NCI-H2171 treated with DMSO at 0.1 percent for 48 hours (cell line): ENCODE results near the gene WNT16.

Source experiments
- DNase-seq: peaks from one replicate; lab custom pipeline; 2025; lab: John Stamatoyannopoulos, UW

WNT16 gene

GRCh38 chr7:121344093-121344492, 15.3 kb downstream of the WNT16 start:
- no peak for DNase-seq

- no peak for DNase-seq
Measured at GRCh38 chr7:121344497-121344896, 15.7 kb downstream of the WNT16 start.

GRCh38 chr7:121351682-121352081, 22.9 kb downstream of the WNT16 start:
- no peak for DNase-seq

GRCh38 chr7:121352323-121352722, 23.5 kb downstream of the WNT16 start:
- no peak for DNase-seq

DNA sequence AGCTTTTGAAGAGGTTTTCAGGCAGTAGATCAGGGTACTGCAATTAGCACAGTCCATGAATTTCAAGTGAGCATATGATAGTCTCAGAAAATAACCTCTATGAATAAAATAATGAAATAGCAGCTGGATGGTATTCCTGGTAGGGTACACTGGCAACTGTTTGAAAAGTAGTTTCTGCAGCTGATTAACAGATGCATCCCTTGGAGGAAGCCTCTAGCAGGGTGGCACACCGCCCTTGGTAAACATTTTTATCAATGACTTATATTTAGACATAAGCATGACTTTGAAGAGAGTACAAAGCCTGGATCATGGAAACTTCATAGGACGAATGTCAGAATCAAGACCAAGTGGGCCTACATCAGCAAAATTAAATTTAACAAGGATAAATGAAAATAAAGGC, 26.8 kb downstream of the WNT16 start:
- no peak for DNase-seq

DNA sequence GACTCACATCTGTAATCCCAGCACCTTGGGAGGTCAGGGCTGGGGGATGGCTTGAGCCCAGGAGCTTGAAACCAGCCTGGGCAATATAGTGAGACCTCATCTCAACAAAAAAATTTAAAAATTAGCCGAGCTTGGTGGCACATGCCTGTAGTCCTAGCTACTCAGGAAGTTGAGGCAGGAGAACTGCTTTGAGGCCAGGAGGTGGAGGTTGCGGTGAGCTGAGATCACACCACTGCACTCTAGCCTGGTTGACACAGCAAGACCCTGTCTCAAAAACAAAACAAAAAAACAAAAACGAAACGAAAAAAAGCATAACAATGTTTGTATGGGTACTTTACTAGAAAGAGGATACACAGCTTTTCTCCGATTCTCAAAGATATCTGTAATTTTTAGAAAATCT, 31.8 kb downstream of the WNT16 start:
- no peak for DNase-seq

- DNase-seq = peak; percentile 41
Measured at GRCh38 chr7:121366852-121367431, 38.1 kb downstream of the WNT16 start.

DNA sequence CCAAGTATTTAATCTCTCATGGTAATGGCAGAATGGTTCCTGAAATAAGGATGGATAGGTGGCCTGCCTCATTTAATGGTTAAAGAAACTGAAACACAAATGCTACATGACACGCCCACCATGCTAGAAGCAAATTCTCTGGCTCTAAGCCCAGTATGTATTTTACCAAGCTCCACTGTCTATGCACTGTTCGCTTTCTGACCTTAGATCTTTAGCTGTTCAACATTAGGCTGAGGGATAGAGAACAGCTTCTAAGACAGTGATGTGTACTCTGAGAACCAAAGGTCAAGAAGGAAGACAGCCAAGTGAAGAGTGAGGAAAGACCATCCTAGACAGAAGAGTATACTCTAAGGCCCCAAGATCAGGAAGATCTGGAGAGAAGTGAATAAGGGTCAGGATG, 40.7 kb downstream of the WNT16 start:
- DNase-seq = no peak

DNA sequence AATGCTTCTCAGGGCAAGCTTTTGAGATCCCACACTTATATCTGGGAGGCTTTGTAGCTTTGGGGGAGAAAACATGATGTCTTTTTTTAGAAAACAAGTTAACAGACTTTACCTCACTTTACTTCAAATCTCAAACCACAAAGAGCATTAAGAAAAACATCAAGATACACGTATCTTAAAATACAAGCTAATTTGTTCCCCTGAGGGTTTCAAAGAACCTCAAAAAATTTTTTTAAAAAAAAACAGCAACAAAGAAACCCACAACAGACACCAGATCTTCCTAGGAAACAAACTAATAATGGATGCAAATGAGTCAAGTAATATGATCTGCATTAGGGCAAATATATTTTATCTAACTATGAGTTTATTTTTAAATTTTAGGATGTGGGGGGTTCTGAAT, 42.6 kb downstream of the WNT16 start:
- no peak for DNase-seq

DNA sequence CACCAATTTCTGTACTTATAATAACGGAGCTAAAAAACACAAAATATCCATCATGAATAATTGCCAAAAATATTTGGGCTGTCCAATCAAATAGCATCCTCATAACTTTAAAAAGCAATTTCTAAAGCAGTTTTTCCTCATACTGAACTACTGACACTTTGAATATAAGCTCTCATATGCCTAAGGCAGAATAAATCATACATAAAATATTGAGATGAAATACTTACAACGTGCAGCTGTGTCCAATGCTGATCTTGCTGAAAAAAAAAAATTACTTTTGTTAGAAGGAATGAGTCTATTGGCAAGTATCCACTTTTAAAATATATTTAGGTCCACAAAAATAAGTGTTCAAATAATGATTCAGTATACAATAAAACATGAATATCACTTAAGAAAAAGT, 43.1 kb downstream of the WNT16 start:
- DNase-seq = no peak

- no peak for DNase-seq
Measured at GRCh38 chr7:121372376-121373010, 43.7 kb downstream of the WNT16 start.

DNA sequence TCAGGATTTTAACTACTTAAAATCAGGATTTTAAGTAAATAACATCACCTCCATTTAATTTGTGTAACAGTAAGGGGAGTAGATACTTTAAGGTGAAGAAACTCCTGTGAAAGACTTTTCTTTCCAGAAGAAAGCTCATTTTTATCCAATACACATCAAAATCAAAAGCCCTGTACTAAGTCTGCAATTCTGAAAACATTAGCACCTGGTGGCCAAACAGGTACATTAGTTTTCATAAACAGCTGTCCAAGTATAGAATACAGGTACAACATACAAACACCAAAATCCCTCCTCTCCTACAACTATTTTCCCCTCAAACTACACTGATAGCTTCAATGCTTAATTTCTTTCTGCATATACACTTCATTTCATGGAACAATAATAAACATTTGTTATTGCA, 44.4 kb downstream of the WNT16 start:
- no peak for DNase-seq

GRCh38 chr7:121376979-121377378, 48.2 kb downstream of the WNT16 start:
- no peak for DNase-seq

DNA sequence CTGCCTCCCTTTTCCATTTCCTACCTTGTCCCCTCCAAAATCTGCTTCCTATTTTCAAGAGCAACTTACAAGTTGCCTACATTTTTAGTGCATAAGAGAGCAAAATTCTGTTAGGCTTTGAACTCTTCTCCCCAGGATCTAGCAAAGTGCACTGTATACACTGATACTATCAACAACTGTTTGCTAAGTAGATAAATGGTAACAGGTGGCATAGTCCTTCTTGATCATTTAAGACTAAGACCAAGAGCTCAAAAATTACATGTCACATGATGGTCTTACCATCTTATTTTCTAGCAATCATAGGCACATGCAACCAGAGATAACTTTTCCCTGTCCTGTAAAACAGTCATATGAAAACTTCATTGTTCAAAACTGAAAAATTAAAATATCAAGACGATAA, 51.1 kb downstream of the WNT16 start:
- no peak for DNase-seq

- DNase-seq = no peak
Measured at GRCh38 chr7:121382473-121382872, 53.7 kb downstream of the WNT16 start.

DNA sequence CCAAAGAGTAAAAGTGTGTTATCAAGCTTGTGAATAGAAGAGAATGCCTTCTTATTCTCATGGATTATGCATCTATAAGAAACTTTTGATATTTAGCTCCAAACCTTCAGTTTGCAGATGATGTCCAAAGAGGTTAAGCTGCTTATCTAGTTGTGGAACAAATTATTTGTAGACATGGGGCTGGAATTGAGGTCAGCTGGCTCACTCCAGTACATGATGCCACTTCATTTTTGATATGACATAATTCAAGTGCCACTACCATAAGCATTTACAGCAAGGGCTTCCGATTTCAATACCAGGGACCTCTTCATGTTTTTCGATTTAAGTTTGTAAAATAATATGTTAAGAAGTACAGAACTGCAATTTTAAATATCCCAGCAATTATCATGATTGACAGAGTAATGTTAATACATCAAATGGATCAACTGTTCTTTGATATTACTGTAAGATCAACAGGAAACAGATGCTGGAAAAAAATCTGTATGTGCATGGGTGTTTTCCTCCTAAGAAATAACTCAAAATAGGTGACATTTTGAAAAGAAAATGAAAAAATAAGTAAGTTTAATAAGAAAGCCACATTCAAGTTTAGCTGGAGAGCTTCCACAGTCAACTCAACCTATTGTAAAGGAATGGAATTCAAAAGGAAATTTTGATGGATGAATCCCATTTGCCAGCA, 54.6 kb downstream of the WNT16 start:
- no peak for DNase-seq

DNA sequence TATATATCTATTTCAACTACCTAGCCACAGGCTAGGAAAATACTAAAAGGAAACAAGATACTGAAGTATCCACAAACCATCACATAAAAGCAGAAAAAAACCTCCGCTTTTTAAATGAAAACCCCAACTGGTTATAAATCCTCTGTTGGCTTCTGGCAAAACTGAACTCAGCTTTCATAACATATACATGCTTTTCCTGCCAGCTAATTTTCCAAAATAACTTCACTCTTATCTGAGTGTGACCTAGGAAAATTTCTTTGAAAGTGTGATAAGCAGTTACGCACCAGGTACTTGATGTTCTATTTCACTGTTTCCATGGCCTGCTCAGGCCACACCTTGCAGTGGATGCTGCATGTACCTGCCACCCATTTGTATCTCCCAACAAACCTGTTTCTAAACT, 55.5 kb downstream of the WNT16 start:
- no peak for DNase-seq

GRCh38 chr7:121385056-121385799, 56.4 kb downstream of the WNT16 start:
- DNase-seq = no peak

- DNase-seq = peak; percentile 50
Measured at GRCh38 chr7:121385800-121386179, 57.0 kb downstream of the WNT16 start.

DNA sequence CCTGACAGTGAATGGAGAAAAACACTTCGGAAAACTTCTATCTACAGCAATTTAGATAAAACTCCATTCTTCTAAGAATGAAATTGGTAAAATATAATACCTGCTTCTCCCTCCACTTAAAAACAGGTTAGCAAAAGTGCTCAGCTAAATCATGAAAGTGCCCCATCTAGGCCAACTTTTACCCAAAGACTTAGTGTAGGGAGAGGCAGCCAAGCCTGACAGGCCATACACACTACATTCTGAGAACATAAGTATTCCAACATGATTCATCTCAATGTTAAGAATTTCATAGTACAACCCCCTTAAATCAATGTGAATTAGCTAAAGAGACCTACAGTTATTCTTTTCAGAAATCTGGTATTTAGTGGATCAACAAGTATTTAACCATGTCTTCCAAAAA, 60.1 kb downstream of the WNT16 start:
- DNase-seq = no peak

- no peak for DNase-seq
Measured at GRCh38 chr7:121390109-121390508, 61.3 kb downstream of the WNT16 start.

- DNase-seq = no peak
Measured at GRCh38 chr7:121390617-121391016, 61.8 kb downstream of the WNT16 start.
